Ishikawa (cell line): ENCODE data around the gene PCSK4.

Source experiments
- CREB1 ChIP-seq: IDR thresholded peaks from 2 replicates; pipeline ENCODE4 v1.6.1; 2012; ENCODE audit warnings: low read depth
- EP300 ChIP-seq: IDR thresholded peaks from 2 replicates; pipeline ENCODE4 v1.6.1; 2012; ENCODE audit warnings: borderline replicate concordance
- FOXM1 ChIP-seq: IDR thresholded peaks from 2 replicates; pipeline ENCODE4 v1.6.1; 2012; ENCODE audit warnings: low read depth, borderline replicate concordance
- NFIC ChIP-seq: IDR thresholded peaks from 2 replicates; pipeline ENCODE4 v1.6.1; 2012
- RAD21 ChIP-seq: IDR thresholded peaks from 2 replicates; pipeline ENCODE4 v1.6.1; 2012; ENCODE audit warnings: low read depth
- TAF1 ChIP-seq: IDR thresholded peaks from 2 replicates; pipeline ENCODE4 v1.6.1; 2012; ENCODE audit warnings: low read depth, mild to moderate bottlenecking
- TCF12 ChIP-seq: IDR thresholded peaks from 2 replicates; pipeline ENCODE4 v1.6.1; 2012; ENCODE audit warnings: low read depth
- TEAD4 ChIP-seq: IDR thresholded peaks from 2 replicates; pipeline ENCODE4 v1.6.1; 2012
- YY1 ChIP-seq: IDR thresholded peaks from 2 replicates; pipeline ENCODE4 v1.6.1; 2012; ENCODE audit warnings: low read depth
- ZBTB7A ChIP-seq: IDR thresholded peaks from 2 replicates; pipeline ENCODE4 v1.6.1; 2012; ENCODE audit warnings: low read depth
- TF ChIP-seq, protein P1 (sequence below): IDR thresholded peaks from 2 replicates; pipeline ENCODE4 v1.6.1; 2012; ENCODE audit warnings: low read depth, mild to moderate bottlenecking
- TF ChIP-seq, protein P2 (sequence below): IDR thresholded peaks from 2 replicates; pipeline ENCODE4 v1.6.1; 2012
- TF ChIP-seq, protein P3 (sequence below): IDR thresholded peaks from 2 replicates; pipeline ENCODE4 v1.6.1; 2012

Gene PCSK4

DNA sequence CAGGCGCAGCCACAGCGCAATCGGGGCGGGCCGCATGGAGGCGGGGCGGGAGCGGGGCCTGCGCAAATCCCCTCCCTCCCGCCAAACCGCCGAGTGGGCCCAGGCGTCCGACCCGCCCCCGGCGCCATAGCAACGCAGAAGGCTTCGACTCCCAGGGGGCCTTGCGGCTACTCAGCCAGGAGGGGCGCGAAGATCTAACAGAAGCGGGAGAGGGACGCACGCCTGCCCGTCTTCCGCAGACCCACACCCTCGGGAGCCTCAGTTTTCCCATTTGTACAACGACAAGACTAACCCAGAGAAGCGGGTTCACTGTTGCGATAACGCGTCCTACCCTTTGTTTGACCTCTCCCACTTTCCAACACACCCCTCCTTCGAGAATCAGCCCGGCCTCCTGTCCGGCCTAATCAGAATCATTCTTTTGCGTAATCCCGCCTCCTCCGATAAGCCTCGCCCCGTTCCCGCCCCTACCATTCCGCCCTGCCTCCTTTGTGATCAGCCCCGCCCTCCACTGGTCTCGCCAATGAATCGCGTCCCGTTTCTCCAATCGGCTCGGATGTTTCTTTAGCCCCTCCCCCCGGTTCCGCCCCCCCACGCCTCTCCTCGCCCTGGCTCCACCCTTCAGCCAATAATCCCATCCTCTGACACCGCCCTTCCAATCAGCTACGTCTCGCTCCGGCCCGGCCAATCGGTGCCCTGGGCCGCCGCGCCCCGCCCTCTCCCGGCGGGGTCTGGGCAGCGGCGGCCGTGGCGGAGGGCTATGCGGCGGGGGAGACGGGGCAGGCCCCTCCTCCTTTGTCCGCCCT lies at the start of gene PCSK4:
TSS of gene PCSK4 (minus strand) at position 40 of the 803 bp plus-strand sequence. CDS start at position 36, 4 bp downstream.
- TF ChIP-seq EP300 = no peak
- TF ChIP-seq RAD21 = no peak
- TF ChIP-seq, protein P1, sequence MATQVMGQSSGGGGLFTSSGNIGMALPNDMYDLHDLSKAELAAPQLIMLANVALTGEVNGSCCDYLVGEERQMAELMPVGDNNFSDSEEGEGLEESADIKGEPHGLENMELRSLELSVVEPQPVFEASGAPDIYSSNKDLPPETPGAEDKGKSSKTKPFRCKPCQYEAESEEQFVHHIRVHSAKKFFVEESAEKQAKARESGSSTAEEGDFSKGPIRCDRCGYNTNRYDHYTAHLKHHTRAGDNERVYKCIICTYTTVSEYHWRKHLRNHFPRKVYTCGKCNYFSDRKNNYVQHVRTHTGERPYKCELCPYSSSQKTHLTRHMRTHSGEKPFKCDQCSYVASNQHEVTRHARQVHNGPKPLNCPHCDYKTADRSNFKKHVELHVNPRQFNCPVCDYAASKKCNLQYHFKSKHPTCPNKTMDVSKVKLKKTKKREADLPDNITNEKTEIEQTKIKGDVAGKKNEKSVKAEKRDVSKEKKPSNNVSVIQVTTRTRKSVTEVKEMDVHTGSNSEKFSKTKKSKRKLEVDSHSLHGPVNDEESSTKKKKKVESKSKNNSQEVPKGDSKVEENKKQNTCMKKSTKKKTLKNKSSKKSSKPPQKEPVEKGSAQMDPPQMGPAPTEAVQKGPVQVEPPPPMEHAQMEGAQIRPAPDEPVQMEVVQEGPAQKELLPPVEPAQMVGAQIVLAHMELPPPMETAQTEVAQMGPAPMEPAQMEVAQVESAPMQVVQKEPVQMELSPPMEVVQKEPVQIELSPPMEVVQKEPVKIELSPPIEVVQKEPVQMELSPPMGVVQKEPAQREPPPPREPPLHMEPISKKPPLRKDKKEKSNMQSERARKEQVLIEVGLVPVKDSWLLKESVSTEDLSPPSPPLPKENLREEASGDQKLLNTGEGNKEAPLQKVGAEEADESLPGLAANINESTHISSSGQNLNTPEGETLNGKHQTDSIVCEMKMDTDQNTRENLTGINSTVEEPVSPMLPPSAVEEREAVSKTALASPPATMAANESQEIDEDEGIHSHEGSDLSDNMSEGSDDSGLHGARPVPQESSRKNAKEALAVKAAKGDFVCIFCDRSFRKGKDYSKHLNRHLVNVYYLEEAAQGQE = no peak
- TF ChIP-seq TEAD4 = no peak
- TF ChIP-seq ZBTB7A = no peak
- TF ChIP-seq CREB1 = no peak
- TF ChIP-seq, protein P2, sequence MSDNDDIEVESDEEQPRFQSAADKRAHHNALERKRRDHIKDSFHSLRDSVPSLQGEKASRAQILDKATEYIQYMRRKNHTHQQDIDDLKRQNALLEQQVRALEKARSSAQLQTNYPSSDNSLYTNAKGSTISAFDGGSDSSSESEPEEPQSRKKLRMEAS = peak; percentile 60
- TF ChIP-seq FOXM1 = 0 out of 2 replicates have a peak, but pooled peaks have one; percentile 24

DNA sequence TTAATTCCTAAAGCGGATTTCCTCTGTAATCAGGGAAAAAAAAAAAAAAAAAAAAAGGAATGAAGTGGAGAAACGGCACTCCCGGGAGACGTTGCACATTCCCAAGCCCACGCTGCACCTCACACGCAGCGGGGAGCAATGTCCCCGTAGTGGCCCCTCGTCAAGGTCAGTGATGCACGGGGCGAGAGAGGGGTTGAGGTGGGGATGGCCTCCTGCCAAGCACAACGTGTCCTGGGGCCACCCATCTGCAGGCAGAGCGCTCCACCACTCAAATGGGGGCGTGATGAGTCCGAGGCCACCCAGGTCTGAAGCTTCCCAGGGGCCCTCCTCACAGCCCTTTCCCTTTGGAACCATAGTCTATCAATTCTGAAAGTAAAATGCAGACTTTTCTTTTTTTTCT lies 48.8 kb upstream of the PCSK4 start:
- TF ChIP-seq NFIC (no peak), TCF12 (no peak), ZBTB7A (no peak), TEAD4 (no peak), RAD21 (no peak), CREB1 (no peak), YY1 (no peak), TAF1 (no peak), FOXM1 (no peak)
- TF ChIP-seq, protein P2 = no peak
- TF ChIP-seq, protein P1 = no peak

DNA sequence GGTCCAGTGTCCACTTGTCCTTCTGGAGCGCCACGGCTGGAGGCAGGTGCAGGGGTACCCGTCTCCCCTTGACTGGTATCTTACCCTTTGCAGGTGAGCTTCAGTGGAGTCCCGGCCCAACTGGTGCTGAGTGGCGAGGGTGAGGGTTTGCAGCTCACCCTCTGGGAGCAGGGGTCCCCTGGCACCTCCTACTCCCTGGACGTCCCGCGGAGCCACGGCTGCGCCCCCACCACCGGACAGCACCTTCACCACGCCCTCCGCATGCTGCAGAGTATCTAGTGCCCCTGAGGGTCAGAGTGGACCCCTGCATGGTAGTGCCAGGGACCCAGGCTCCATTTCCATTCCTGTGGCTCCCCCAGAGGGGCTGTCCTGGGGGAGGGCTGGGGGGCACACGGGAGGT lies 44.8 kb upstream of the PCSK4 start:
- TF ChIP-seq TCF12 (no peak), FOXM1 (no peak), TAF1 (no peak), RAD21 (no peak), EP300 (no peak), YY1 (no peak), NFIC (no peak), ZBTB7A (no peak), TEAD4 (no peak)
- TF ChIP-seq, protein P1 = no peak
- TF ChIP-seq, protein P3, sequence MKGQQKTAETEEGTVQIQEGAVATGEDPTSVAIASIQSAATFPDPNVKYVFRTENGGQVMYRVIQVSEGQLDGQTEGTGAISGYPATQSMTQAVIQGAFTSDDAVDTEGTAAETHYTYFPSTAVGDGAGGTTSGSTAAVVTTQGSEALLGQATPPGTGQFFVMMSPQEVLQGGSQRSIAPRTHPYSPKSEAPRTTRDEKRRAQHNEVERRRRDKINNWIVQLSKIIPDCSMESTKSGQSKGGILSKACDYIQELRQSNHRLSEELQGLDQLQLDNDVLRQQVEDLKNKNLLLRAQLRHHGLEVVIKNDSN = no peak
- TF ChIP-seq, protein P2 = no peak

DNA sequence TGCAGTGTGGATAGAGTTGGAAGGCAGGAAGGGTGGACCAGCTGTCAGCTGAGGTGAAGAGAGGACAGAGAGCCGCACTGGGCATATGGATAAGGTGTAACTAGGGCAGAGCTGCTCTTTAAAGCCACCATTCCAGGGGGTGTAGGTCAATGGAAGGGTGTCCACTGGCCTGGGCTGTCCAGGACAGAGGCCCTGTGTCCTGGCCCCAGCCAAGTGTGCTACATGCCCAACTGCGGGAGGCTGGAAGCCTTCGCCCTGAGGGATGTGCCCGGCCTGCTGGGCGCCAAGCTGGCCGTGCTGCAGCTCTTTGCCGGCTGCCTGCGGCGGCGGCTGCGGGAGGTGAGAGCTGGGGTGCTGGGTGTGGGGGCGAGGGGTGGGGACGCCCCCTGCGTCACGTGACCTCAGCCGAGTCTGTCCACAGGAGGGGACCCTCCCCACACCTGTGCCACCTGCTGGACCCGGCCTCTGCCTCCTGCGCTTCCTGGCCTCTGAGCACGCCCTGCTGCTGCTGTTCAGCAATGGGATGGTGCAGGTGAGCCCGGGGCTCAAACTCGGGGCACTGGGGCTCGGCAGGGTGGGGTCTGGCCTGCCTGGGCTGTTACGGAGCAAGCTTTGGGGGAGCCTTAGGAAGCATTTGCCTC lies 43.5 kb upstream of the PCSK4 start:
- TF ChIP-seq TAF1 (no peak), EP300 (no peak), RAD21 (no peak), NFIC (no peak), TEAD4 (no peak)
- TF ChIP-seq, protein P3 = peak; percentile 39
- TF ChIP-seq, protein P2 = no peak
